Endothelial cell of umbilical vein (primary cell): ENCODE data around the gene FARP1. TPM values are rescaled to one million over a fixed set of nuclear protein-coding genes. Genes with fewer than 3 reads are reported as not detected.

Experiments
- BruUV-seq: library from RNA; stranded (reverse); fragments of 400-500 nt; replicated peaks from 2 replicates; lab custom pipeline; 2021; lab: Mats Ljungman, UMichigan
- CTCF ChIA-PET: fragments of 300-600, 350-600 bp; sonication (Branson Sonifier 250); formaldehyde crosslinking; loops from one replicate; lab custom pipeline; 2021; ENCODE audit warnings: antibody characterized with exemption, inconsistent platforms; lab: Charles Lee
- POLR2A ChIA-PET: fragments of 300-600, 350-600 bp; sonication (Branson Sonifier 250); formaldehyde crosslinking; loops from one replicate; lab custom pipeline; 2021; ENCODE audit warnings: antibody characterized with exemption, inconsistent platforms; lab: Charles Lee
- DNase-seq: peaks from one replicate; pipeline ENCODE4 v3.0.0-alpha.2; 2011; ENCODE audit warnings: low read depth, low spot score
- FAIRE-seq: peaks from 2 replicates; lab custom pipeline; 2011; peaks lifted over from hg19 to GRCh38; lab: Jason Lieb, UNC
- H2AFZ ChIP-seq: 2 replicates; pipeline ENCODE4 v1.6.0; 2012; ENCODE audit warnings: low read depth, low read length, control low read depth, inconsistent platforms
- H3K27ac ChIP-seq: 2 replicates; pipeline ENCODE4 v1.5.1; 2011; ENCODE audit warnings: low read depth, mild to moderate bottlenecking, control low read depth, low read length, moderate library complexity; ENCODE audit not compliant: insufficient read depth
- H3K27me3 ChIP-seq, 2 experiments: 2 replicates each; pipeline versions ENCODE4 v1.6.0 to v1.6.1; 2011; ENCODE audit warnings: low read length in 2 of 2, mixed read lengths in 1 of 2; ENCODE audit not compliant: control insufficient read depth in 2 of 2, insufficient read depth in 2 of 2
- H3K36me3 ChIP-seq, 2 experiments: 2 replicates in 1 of 2; 3 replicates in 1 of 2; pipeline ENCODE4 v1.5.1; 2011; ENCODE audit warnings: low read length in 2 of 2, mild to moderate bottlenecking in 1 of 2, moderate library complexity in 1 of 2; ENCODE audit not compliant: control insufficient read depth in 2 of 2, insufficient read depth in 2 of 2; ENCODE audit errors: extremely low read depth in 1 of 2
- H3K4me1 ChIP-seq: 3 replicates; pipeline ENCODE4 v1.5.1; 2011; ENCODE audit warnings: mild to moderate bottlenecking, low read length; ENCODE audit not compliant: control insufficient read depth, insufficient read depth; ENCODE audit errors: extremely low read depth
- H3K4me2 ChIP-seq: 2 replicates; pipeline ENCODE4 v1.6.1; 2011; ENCODE audit warnings: low read length, control low read depth, mixed read lengths; ENCODE audit not compliant: insufficient read depth
- H3K4me3 ChIP-seq, 3 experiments: fragments of 200-600 bp in 1 of 3; sonication (generic), shearing (Covaris generic) in 1 of 3; replicated peaks in 1 of 3; 2 replicates each; pipeline ENCODE4 v1.5.1; 2011 to 2016; ENCODE audit warnings: control low read depth in 3 of 3, low read length in 3 of 3, mild to moderate bottlenecking in 2 of 3, inconsistent platforms in 1 of 3, low read depth in 1 of 3, moderate library complexity in 1 of 3; ENCODE audit not compliant: insufficient read depth in 1 of 3
- H3K79me2 ChIP-seq: 2 replicates; pipeline ENCODE4 v1.6.0; 2012; ENCODE audit warnings: low read length, inconsistent platforms; ENCODE audit not compliant: control insufficient read depth, insufficient read depth
- H3K9ac ChIP-seq: replicated peaks from 2 replicates; pipeline ENCODE3; 2011; ENCODE audit warnings: low read length, control low read depth; ENCODE audit not compliant: insufficient read depth; ENCODE audit errors: extremely low read depth
- H3K9me1 ChIP-seq: replicated peaks from 3 replicates; pipeline ENCODE4 v1.6.0; 2011; ENCODE audit warnings: mild to moderate bottlenecking, low read length; ENCODE audit not compliant: control insufficient read depth, insufficient read depth; ENCODE audit errors: extremely low read depth
- H3K9me3 ChIP-seq: replicated peaks from 2 replicates; pipeline ENCODE4 v1.5.1; 2012; ENCODE audit warnings: low read length, inconsistent platforms; ENCODE audit not compliant: control insufficient read depth, insufficient read depth
- H4K20me1 ChIP-seq: replicated peaks from 2 replicates; pipeline ENCODE3; 2011; ENCODE audit warnings: mild to moderate bottlenecking, low read length; ENCODE audit not compliant: control insufficient read depth, insufficient read depth; ENCODE audit errors: extremely low read depth
- FOS ChIP-seq: IDR thresholded peaks from 2 replicates; pipeline ENCODE4 v1.6.1; 2011; ENCODE audit warnings: mild to moderate bottlenecking, low read length, moderate library complexity, borderline replicate concordance; ENCODE audit not compliant: insufficient read depth
- GATA2 ChIP-seq: IDR thresholded peaks from 2 replicates; pipeline ENCODE4 v1.7.0; 2011; ENCODE audit warnings: low read depth, mild to moderate bottlenecking, moderate library complexity, mixed read lengths, low read length; ENCODE audit not compliant: insufficient read length, insufficient read depth
- JUN ChIP-seq: IDR thresholded peaks from 2 replicates; pipeline ENCODE4 v1.6.1; 2011; ENCODE audit warnings: borderline replicate concordance, low read depth; ENCODE audit not compliant: insufficient read length, insufficient read depth
- MYC ChIP-seq: IDR thresholded peaks from one replicate; pipeline ENCODE4 v1.6.1; 2011; ENCODE audit warnings: mild to moderate bottlenecking, low read depth, low read length
- POLR2A ChIP-seq: IDR thresholded peaks from 2 replicates; pipeline ENCODE4 v1.6.1; 2012; ENCODE audit warnings: low read depth, mild to moderate bottlenecking, control low read depth, low read length
- POLR2AphosphoS5 ChIP-seq: IDR thresholded peaks from 2 replicates; pipeline ENCODE4 v1.6.1; 2012; ENCODE audit warnings: low read depth, mild to moderate bottlenecking, control low read depth, low read length, moderate library complexity; ENCODE audit not compliant: insufficient read depth
- dilution Hi-C: fragments of 300-500 bp; cut with MboI; formaldehyde crosslinking; loops from one replicate; pipeline ENCODE4 v1.15.0; 2019; ENCODE audit warnings: low sequenced_read_pairs; ENCODE audit not compliant: extremely low pct_ligation_motif_present
- intact Hi-C: fragments of 100-400 bp; cut with micrococcal nuclease; formaldehyde crosslinking; loops from one replicate; pipeline ENCODE4 v1.10.0; 2022
- polyA plus RNA-seq, 4 experiments: library from polyadenylated mRNA; depleted of rRNA in 3 of 4; stranded (reverse) in 3 of 4; unstranded in 1 of 4; fragments of >200 nt; gene quantifications; 2 replicates each; pipeline versions ENCODE4 v1.2.1 to v1.2.3, GENCODE V29; 2011 to 2012; ENCODE audit warnings: missing spikeins in 1 of 4
- total RNA-seq: library from RNA; stranded (reverse); gene quantifications from 2 replicates; pipeline ENCODE4 v1.2.3, GENCODE V29; 2021
- TF ChIP-seq, protein P1 (sequence below), 2 donors: IDR thresholded peaks; 1 replicate in 1 of 2; 2 replicates in 1 of 2; pipeline ENCODE4 v1.5.1; 2011; ENCODE audit warnings: low read length in 2 of 2, mild to moderate bottlenecking in 2 of 2, moderate library complexity in 2 of 2, control low read depth in 1 of 2, inconsistent platforms in 1 of 2, low read depth in 1 of 2; ENCODE audit not compliant: insufficient read depth in 1 of 2; ENCODE audit errors: extremely low read depth in 1 of 2

FARP1 gene
- total and polyA plus RNA-seq, 2 donors (not counting 3 experiments of a cell fraction or from before 2014, with no cell fraction given), result 19.0 to 77.7 TPM

- no peaks in the 10 kb centered on the region for H3K9me1 ChIP-seq
- POLR2A ChIA-PET, result interaction anchor here (0.6 to 1.7 kb wide), 7 partner anchors 20 to 98 kb away, joined by 3 to 6 read pairs (median 3); no protein-coding TSS in a partner anchor
- DNase-seq (peak; percentile 96), FAIRE-seq (peak; percentile 99)
- peaks cover 45% of the 10 kb centered on the region for H3K4me1 ChIP-seq
- no peaks in the 10 kb centered on the region for H3K9me3 ChIP-seq
- BruUV-seq, result TSS peak; percentile 57
- H2AFZ ChIP-seq, result no peak overlapping the region
- dilution Hi-C loops, result no loop called here
- peak overlapping the region in 1 of 3 experiments; percentile 25 for H3K4me3 ChIP-seq
- TF ChIP-seq JUN (peak; percentile 85), GATA2 (peak; percentile 23), FOS (peak; percentile 94), MYC (no peak), POLR2A (peak; percentile 28), POLR2AphosphoS5 (peak; percentile 79)
- TF ChIP-seq, protein P1, sequence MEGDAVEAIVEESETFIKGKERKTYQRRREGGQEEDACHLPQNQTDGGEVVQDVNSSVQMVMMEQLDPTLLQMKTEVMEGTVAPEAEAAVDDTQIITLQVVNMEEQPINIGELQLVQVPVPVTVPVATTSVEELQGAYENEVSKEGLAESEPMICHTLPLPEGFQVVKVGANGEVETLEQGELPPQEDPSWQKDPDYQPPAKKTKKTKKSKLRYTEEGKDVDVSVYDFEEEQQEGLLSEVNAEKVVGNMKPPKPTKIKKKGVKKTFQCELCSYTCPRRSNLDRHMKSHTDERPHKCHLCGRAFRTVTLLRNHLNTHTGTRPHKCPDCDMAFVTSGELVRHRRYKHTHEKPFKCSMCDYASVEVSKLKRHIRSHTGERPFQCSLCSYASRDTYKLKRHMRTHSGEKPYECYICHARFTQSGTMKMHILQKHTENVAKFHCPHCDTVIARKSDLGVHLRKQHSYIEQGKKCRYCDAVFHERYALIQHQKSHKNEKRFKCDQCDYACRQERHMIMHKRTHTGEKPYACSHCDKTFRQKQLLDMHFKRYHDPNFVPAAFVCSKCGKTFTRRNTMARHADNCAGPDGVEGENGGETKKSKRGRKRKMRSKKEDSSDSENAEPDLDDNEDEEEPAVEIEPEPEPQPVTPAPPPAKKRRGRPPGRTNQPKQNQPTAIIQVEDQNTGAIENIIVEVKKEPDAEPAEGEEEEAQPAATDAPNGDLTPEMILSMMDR (IDR thresholded peaks at IDR 0.05; ENCODE audit: extremely low read depth in 1 of 2, insufficient read depth in 1 of 2, low read depth in 1 of 2, low read length in 2 of 2), result no peak
- H4K20me1 ChIP-seq, result no peaks in the 10 kb centered on the region
- H3K27me3 ChIP-seq, result no peaks in the 10 kb centered on the region
- peaks cover 75% of the 10 kb centered on the region for H3K79me2 ChIP-seq
- H3K36me3 ChIP-seq, result peaks cover 0 to 1% of the 10 kb centered on the region in 2 experiments
- peak overlapping the region; percentile 82 for H3K4me2 ChIP-seq
- CTCF ChIA-PET, result interaction anchor here (0.6 to 3.3 kb wide), 23 partner anchors 9 to 189 kb away, joined by 3 to 26 read pairs (median 5); partner anchors contain the start of gene STK24
- H3K27ac ChIP-seq, result peak overlapping the region; percentile 99
- intact Hi-C loops, result loop anchor here (1.0 kb wide), 4 partner anchors 8 to 92 kb away; no protein-coding TSS in a partner anchor
- H3K9ac ChIP-seq, result peak overlapping the region; percentile 91
Measured at GRCh38 chr13:98484289-98485219, 341.7 kb downstream of the FARP1 start.
